Occipital lobe (tissue), 2 donors: ENCODE results near the gene SLC4A8. TPM values are rescaled to one million over a fixed set of nuclear protein-coding genes. Genes with fewer than 3 reads are reported as not detected.

Source experiments
- DNase-seq: peaks from one replicate; lab custom pipeline; 2025; lab: John Stamatoyannopoulos, UW
- total RNA-seq: library from RNA; depleted of rRNA; stranded (reverse); fragments of >200 nt; gene quantifications from one replicate; pipeline ENCODE4 v1.2.3, GENCODE V29; 2014

SLC4A8 gene
- 31.8 TPM for total RNA-seq

GRCh38 chr12:51424662-51425539 is at the start of gene SLC4A8:
SLC4A8 (plus strand) TSS chr12:51424831; CDS start chr12:51424988, 157 bp downstream.
- peak; percentile 94 for DNase-seq

GRCh38 chr12:51374856-51375255 is 49.8 kb upstream of the SLC4A8 start:
- DNase-seq: no peak

GRCh38 chr12:51377099-51377984 is 47.3 kb upstream of the SLC4A8 start:
- DNase-seq: peak; percentile 48

- no peak for DNase-seq
These were observed 45.9 kb upstream of the SLC4A8 start for GRCh38 chr12:51378749-51379148.

GRCh38 chr12:51379571-51379970 is 45.1 kb upstream of the SLC4A8 start:
- no peak for DNase-seq

GRCh38 chr12:51381226-51382079 is 43.2 kb upstream of the SLC4A8 start:
- no peak for DNase-seq

GRCh38 chr12:51382173-51382572 is 42.5 kb upstream of the SLC4A8 start:
- no peak for DNase-seq

- no peak for DNase-seq
These were observed 41.2 kb upstream of the SLC4A8 start for GRCh38 chr12:51383269-51383905.

- no peak for DNase-seq
These were observed 38.3 kb upstream of the SLC4A8 start for GRCh38 chr12:51386351-51386750.

GRCh38 chr12:51388069-51388799 is 36.4 kb upstream of the SLC4A8 start:
- no peak for DNase-seq

- DNase-seq: no peak
These were observed 35.8 kb upstream of the SLC4A8 start for GRCh38 chr12:51388846-51389245.

- no peak for DNase-seq
These were observed 35.2 kb upstream of the SLC4A8 start for GRCh38 chr12:51389302-51389999.

GRCh38 chr12:51390457-51390856 is 34.2 kb upstream of the SLC4A8 start:
- no peak for DNase-seq

GRCh38 chr12:51390891-51391282 is 33.7 kb upstream of the SLC4A8 start:
- no peak for DNase-seq

GRCh38 chr12:51391283-51392123 is 33.1 kb upstream of the SLC4A8 start, which contains the start of gene GALNT6:
GALNT6 (minus strand) TSS chr12:51391406; CDS start chr12:51379781, 11,625 bp downstream.
- no peak for DNase-seq

GRCh38 chr12:51392556-51393237 is 31.9 kb upstream of the SLC4A8 start:
- DNase-seq: no peak

GRCh38 chr12:51393676-51394545 is 30.7 kb upstream of the SLC4A8 start:
- DNase-seq: no peak
